Measurements from ENCODE around the gene PHRF1. TPM values are rescaled to one million over a fixed set of nuclear protein-coding genes. Genes with fewer than 3 reads are reported as not detected.
A peak's percentile ranks its signal among the peaks of the same experiment; 100 is the strongest.

PHRF1 gene
- total RNA-seq, 1 experiment from 2014 or later = 45.5 TPM

DNA sequence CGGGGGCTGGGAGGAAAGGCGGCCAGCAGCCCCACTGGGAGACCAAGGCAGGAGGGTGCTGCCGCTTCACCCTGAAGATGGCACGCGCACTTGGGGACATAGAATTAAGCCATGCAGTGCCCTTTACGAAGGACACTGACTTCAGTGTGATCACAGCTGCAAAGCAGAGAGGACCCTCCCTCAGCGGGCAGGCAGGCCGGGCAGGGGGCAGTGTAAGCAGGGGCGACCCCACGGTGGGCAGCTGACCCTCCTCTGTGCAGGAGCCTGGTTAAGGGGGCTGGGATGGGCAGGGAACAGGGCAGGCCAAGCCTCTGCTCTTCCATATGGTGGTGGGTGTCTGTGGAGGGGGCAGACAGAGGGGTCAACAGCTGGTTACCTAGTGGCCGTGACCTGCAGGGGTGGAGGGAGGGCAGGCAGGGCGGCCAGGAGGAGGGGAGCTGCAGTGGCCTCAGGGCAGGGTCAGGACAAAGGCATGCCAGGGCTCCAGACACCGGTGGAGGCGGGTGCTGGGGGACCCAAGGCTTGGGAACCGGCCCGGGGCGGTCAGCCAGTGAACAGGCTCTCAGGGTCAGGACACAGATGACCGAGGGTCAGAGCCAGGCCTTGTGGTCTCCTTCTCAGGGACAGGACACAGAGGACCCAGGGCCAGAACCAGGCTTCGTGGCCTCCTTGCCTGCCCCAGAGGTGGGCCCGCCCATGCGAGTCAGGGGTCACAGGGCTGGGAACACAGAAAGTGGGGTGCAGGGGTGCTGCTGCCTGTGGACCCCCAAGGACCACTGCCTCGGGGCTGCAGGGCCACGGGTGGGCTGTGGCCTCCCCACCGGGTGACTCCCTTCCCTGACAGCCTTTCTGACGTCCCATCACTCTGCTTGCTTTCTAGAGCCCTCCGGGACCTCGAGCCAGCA, 22.9 kb upstream of the PHRF1 start:
- Histone ChIP-seq H3K9me2 (ENCODE audit: insufficient read depth) (no peaks in the 10 kb centered on the region), H4K20me1 (ENCODE audit: insufficient read depth) (no peaks in the 10 kb centered on the region), H3K79me2 (ENCODE audit: insufficient read depth, low read length) (no peaks in the 10 kb centered on the region), H3K4me2 (ENCODE audit: low read length) (no peak overlapping the region), H3K27ac (ENCODE audit: low read depth, low read length) (no peak overlapping the region; the same call in 1 of the 2 replicates), H3K4me1 (ENCODE audit: control insufficient read depth in 1 of 2, insufficient read depth in 2 of 2, low read length in 2 of 2) (peaks cover 5 to 22% of the 10 kb centered on the region in 2 experiments; a peak in 3 of 4 replicates), H2AFZ (ENCODE audit: low read depth, low read length, poor library complexity, severe bottlenecking) (no peak overlapping the region), H3K4me3 (replicated peaks in 1 of 2; ENCODE audit: low read depth in 1 of 2, low read length in 2 of 2) (no peak overlapping the region), H3K36me3 (ENCODE audit: control insufficient read depth in 1 of 2, insufficient read depth in 2 of 2, low read length in 2 of 2) (no peaks in the 10 kb centered on the region), H3K27me3 (ENCODE audit: insufficient read depth, low read length) (no peaks in the 10 kb centered on the region), H3K9me3 (ENCODE audit: control insufficient read depth in 1 of 2, insufficient read depth in 1 of 2, low read depth in 1 of 2, low read length in 2 of 2) (no peaks in the 10 kb centered on the region), H3K9ac (ENCODE audit: low read length) (no peak overlapping the region)
- no peak for TF ChIP-seq RAD21 (IDR thresholded peaks at IDR 0.05; ENCODE audit: low read depth)
- no peak for TF ChIP-seq POLR2A (IDR thresholded peaks at IDR 0.05; ENCODE audit: borderline replicate concordance, extremely low read depth, insufficient read depth, insufficient read length)
- no peak for TF ChIP-seq CEBPB (IDR thresholded peaks at IDR 0.05; ENCODE audit: low read depth)
- no peak for TF ChIP-seq SRF (IDR thresholded peaks at IDR 0.05; ENCODE audit: low read depth)
- TF ChIP-seq SIN3A (IDR thresholded peaks at IDR 0.05; ENCODE audit: low read depth) = no peak
- no peak for TF ChIP-seq EZH2 (IDR thresholded peaks at IDR 0.05)
- RAD21 ChIA-PET (ENCODE audit: low non-redundant PET in 1 of 2, low total read pairs in 2 of 2, uncharacterized antibody in 2 of 2, unreplicated experiment in 2 of 2) = no interaction called here
- CTCF ChIA-PET = no interaction called here
- POLR2A ChIA-PET = no interaction called here
- intact Hi-C loops (cut with micrococcal nuclease) = no loop called here
- no TSS peak for BruUV-seq (replicated peaks)
- DNase-seq (ENCODE audit: low read depth, low spot score) = no peak
- ATAC-seq = no peak

DNA sequence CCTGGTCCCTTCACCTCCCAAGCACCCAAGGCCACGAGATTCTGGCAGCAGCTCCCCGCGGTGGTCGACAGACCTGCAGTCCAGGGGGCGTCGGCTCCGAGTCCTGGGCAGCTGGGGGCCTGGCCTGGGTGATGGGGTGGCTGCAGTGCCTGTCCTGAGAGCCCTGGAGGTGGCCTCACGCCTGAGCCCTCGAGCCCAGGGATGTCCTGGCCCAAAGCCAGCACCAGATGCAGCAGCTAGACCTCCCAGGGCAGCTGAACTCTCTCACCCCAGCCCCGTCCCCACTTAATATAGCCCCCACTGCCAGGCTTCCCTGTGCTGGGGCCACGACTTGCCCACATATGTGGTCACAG, 22.3 kb upstream of the PHRF1 start:
- Histone ChIP-seq H3K27ac (ENCODE audit: low read depth, low read length) (peak overlapping the region; percentile 65; the same call in 1 of the 2 replicates), H3K9ac (ENCODE audit: low read length) (no peak overlapping the region; the same call in 1 of the 2 replicates), H3K4me3 (replicated peaks in 1 of 2; ENCODE audit: low read depth in 1 of 2, low read length in 2 of 2) (no peak overlapping the region), H3K4me2 (ENCODE audit: low read length) (peak overlapping the region; percentile 80), H3K27me3 (ENCODE audit: insufficient read depth, low read length) (no peaks in the 10 kb centered on the region), H3K36me3 (ENCODE audit: control insufficient read depth in 1 of 2, insufficient read depth in 2 of 2, low read length in 2 of 2) (no peaks in the 10 kb centered on the region), H3K4me1 (ENCODE audit: control insufficient read depth in 1 of 2, insufficient read depth in 2 of 2, low read length in 2 of 2) (peaks cover 8 to 20% of the 10 kb centered on the region in 2 experiments), H3K9me2 (ENCODE audit: insufficient read depth) (no peaks in the 10 kb centered on the region), H3K79me2 (ENCODE audit: insufficient read depth, low read length) (no peaks in the 10 kb centered on the region), H4K20me1 (ENCODE audit: insufficient read depth) (no peaks in the 10 kb centered on the region), H3K9me3 (ENCODE audit: control insufficient read depth in 1 of 2, insufficient read depth in 1 of 2, low read depth in 1 of 2, low read length in 2 of 2) (no peaks in the 10 kb centered on the region), H2AFZ (ENCODE audit: low read depth, low read length, poor library complexity, severe bottlenecking) (no peak overlapping the region)
- CTCF ChIA-PET = no interaction called here
- intact Hi-C loops (cut with micrococcal nuclease) = loop anchor here (2.0 kb wide), 1 partner anchor 175 kb away; no protein-coding TSS in a partner anchor
- DNase-seq (ENCODE audit: low read depth, low spot score) = no peak
- ATAC-seq = no peak; the same call in 1 of the 2 replicates
- POLR2A ChIA-PET = no interaction called here
- TF ChIP-seq, protein P1, sequence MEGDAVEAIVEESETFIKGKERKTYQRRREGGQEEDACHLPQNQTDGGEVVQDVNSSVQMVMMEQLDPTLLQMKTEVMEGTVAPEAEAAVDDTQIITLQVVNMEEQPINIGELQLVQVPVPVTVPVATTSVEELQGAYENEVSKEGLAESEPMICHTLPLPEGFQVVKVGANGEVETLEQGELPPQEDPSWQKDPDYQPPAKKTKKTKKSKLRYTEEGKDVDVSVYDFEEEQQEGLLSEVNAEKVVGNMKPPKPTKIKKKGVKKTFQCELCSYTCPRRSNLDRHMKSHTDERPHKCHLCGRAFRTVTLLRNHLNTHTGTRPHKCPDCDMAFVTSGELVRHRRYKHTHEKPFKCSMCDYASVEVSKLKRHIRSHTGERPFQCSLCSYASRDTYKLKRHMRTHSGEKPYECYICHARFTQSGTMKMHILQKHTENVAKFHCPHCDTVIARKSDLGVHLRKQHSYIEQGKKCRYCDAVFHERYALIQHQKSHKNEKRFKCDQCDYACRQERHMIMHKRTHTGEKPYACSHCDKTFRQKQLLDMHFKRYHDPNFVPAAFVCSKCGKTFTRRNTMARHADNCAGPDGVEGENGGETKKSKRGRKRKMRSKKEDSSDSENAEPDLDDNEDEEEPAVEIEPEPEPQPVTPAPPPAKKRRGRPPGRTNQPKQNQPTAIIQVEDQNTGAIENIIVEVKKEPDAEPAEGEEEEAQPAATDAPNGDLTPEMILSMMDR (IDR thresholded peaks at IDR 0.05 in 2 of 3, conservative IDR thresholded peaks at IDR 0.05 in 1 of 3; ENCODE audit: borderline replicate concordance in 1 of 3, insufficient read depth in 1 of 3, low read depth in 2 of 3, low read length in 2 of 3) = no peak
- no peak for TF ChIP-seq ATF3 (IDR thresholded peaks at IDR 0.05)
- TF ChIP-seq FOSL1 (IDR thresholded peaks at IDR 0.05; ENCODE audit: low read depth) = no peak
- no peak for TF ChIP-seq SP1 (IDR thresholded peaks at IDR 0.05; ENCODE audit: low read depth)
- no peak for TF ChIP-seq YY1 (IDR thresholded peaks at IDR 0.05; ENCODE audit: extremely low read depth, insufficient replicate concordance, low read depth, low read length)
- no peak for TF ChIP-seq SRF (IDR thresholded peaks at IDR 0.05; ENCODE audit: low read depth)
- no peak for TF ChIP-seq JUND (IDR thresholded peaks at IDR 0.05)
- TF ChIP-seq EZH2 (IDR thresholded peaks at IDR 0.05) = no peak
- RAD21 ChIA-PET (ENCODE audit: low non-redundant PET in 1 of 2, low total read pairs in 2 of 2, uncharacterized antibody in 2 of 2, unreplicated experiment in 2 of 2) = no interaction called here
- no TSS peak for BruUV-seq (replicated peaks)

Measured in HCT116 (cell line).